Medulla oblongata (tissue), 1 donor: ENCODE measurements around the gene DNMT3A.
"Not testable (repeated sequence)": the region's sequence is repeated elsewhere in the genome, so short reads cannot be mapped to it uniquely, and the experiment has no call there.

Experiments used
- DNase-seq: peaks from one replicate; pipeline ENCODE4 v3.0.0-alpha.2; 2015; ENCODE audit errors: extremely low spot score

The DNMT3A gene

DNA sequence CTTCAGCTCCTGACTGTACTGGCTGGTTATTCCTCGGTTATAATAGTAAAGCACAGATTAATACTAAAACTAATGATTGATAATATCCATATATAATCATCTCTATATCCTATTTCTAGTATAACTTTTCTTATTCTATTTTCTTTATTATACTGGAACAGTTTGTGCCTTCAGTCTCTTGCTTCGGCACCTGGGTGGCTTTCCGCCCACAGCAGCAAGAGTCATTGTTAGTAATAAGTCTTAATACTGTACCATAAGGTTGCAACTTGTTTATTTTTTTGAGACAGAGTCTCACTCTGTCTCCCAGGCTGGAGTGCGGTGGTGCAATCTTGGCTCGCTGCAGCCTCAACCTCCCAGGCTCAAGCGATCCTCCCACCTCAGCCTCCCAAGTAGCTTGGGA lies 130.8 kb downstream of the DNMT3A start:
- not testable (repeated sequence) for DNase-seq

DNA sequence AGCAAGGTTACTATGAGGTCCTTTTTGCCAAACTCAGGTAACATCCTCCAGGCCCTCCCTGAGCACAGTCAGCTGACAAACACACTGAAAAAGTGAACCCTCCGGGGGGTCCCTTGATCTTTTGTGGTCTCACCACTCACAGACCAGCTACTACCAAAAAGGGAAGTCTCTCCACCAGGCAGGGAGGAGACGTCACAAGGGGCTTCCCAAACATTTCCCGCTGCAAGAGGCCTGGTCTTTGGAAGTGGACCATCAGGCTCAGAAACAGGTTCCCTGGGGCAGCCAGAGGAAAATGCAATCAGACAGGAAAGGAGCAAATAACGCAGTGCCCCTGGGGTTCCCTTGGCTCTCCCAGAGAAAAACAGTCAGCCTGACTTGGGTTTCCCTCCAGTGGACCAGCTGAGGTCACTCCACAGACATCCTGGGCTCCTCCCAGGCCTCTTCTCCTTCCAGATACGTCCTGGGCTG lies 134.6 kb downstream of the DNMT3A start:
- DNase-seq: no peak

DNA sequence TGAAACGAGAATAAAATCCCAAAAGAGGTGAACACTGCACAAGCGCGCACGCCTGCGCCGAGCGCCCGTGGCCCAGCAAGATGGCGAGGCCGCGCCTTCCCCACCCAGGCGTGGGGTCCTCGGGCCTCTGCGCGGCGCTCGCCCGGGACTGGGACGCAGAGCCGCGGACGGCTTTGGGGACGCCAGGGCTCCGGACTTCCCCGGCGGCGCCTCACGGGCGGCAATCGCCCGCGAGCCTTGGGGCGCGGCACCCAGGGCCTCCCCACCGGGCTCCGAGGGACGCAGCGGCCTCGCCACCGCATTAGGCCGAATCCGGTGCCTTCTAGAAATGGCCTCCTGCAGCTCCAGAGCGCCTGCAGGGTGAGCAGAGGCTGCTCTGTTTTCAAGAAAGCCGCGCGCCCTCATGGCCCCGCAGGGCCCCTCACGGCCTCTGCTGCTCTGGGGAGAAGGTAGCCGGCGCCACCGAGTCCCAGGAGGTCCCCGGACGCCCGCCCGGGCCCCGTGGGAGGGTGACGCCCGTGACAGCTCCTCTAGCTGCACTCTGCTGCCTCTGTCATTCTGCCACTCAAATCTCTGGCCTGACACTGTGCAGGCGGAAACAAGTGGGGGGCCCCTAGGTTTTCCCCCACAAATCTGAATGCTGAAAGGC lies 137.4 kb downstream of the DNMT3A start:
- no peak for DNase-seq

DNA sequence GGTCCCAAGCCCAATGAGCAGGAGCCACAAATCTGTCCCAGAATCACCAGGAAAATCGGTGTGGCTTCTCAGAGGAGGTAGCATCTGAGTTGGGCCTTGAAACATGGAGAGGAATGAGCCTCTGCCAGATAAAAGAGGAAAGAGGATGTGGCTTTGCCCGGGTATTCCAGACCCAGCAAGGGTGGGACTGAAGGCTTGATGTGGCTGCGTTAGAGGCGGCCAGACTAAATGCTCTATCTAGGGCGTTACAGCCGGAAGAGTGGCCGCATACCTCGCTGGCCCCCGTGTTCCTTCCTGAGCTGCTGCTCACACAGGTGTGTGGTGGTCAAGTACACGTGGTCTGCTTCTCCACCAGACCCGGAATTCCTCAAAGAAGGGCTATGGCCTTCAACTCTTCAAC lies 139.4 kb downstream of the DNMT3A start:
- DNase-seq: no peak

DNA sequence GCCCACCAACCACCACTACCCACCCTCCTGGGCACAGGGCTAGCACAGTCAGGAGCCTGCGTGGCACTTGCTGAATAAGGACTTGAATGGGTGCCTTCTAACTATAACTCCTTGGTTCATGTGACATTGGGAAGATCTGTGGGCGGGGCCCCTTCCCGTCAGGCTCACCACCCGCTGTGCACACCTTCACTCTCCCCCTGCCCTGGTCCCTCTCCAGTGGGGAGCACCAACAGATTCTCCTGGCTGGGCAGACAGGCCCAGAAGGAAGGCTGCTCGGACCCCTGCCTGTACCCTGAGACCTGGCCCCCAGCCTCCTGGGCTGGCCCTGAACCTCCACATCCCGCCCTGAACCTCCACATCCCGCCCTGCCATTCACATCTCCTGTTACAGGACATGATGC lies 139.9 kb downstream of the DNMT3A start:
- no peak for DNase-seq

DNA sequence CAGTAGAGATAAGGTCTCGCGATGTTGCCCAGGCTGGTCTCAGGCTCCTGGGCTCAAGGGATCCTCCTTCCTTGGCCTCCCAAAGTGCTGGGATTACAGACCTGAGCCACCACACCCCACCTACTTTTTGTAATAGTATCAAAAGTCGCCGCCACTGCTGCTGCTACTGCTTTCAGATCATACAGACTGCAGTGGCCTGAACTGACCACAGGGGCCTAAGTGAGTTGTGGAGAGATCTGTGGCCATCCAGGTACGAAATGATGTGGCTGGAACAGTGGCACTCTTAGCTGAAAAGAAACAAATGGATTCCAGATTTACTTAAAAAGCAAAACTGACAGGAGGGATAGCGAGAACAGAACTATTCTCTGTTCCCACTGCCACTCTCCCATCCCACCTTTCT lies 140.5 kb downstream of the DNMT3A start:
- no peak for DNase-seq

DNA sequence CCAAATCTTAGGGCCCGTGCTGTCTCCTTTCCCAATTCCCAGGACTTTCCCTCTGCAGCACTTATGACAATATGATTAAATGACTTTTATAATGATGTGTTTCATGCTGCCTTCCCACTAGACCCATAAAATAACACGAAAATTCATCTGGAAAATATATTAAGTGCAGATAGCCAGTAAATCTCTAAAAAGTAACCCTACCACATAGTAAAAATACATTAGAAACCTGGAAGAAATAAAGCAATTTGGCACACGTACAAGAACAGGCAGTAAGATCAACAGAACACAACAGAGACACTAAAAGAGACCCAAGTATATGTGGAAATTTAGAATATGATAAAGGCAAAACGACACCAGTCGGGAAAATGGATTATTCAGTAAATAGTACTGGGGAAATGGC lies 143.1 kb downstream of the DNMT3A start:
- DNase-seq: no peak

DNA sequence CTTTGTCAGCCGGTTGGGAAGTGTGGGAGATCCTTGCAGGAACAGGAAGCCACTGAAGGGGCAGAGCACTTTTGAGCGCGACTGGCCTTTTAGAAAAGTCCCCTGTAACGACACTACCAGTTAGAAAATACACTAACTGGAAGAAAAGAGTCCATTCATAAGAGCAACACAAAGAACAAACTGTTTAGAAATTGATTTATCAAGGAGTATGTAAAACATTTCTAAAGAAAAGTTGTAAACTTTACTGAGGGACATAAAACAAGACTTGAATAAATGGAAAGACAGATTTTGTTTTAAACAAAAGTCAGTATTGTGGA lies 143.6 kb downstream of the DNMT3A start:
- peak; percentile 28 for DNase-seq

DNA sequence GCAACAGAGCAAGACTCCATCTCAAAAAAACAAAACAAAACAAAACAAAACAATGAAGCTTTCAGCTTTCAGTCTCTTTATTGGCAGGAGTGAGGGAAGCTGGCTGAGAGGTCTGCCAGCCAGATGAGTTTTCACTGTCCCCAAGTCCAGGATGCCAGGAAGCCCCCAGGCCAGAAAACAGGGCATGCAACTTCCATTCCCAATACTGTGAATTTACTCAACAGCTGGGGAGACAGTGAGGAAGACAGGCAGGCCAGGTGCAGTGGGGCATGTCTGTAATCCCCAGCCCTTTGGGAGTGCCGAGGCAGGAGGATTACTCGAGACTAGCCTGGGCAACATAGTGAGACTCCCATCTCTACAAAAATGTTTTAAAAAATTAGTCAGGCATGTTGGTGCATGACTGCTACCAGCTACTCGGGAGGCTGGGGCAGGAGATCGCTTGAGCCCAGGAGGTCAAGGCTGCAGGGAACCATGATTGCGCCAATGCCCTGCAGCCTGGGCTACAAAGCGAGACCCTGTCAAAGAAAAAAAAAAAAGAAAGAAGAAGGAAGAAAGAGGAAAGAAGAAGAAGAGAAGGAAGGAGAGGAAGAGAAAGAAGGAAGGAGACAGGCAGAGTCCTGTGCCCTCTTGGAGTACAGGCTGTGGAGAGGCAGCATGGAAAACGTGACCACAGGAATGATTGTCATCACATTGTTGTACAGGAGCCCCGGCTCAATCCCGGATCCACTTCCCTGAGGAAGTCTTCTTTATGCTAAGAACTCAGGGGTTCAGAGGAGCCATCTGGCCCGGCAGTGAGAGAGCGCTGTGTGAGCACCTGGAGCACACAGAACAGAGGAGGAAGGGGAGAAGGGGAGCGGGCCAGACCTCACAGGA lies 144.2 kb downstream of the DNMT3A start:
- no peak for DNase-seq

DNA sequence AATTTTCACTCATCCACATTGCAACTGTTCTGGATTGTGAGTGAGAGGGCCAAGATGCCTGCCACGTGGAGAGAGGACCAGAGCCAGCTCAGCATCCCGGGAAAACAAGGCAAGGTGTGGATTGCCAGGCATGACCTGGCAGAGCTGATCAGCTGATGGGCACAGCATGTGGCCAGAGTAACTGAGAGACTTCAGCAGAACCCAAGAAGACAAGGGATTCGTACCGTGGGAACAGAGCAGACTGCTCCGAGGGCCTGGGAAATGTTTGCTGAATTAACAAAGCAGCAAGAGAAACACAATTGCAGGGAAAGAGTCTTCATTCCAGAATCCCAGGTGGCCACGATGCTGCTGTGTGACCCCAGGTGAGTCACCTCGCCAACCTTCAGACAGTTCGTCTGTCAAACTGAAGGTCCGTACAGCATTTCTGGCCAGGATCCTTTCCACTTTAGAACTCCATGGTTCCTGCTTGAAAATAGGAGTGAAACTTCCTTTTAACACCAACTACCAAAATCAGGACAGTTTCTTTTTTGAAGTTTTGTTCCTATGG lies 147.1 kb downstream of the DNMT3A start:
- no peak for DNase-seq

DNA sequence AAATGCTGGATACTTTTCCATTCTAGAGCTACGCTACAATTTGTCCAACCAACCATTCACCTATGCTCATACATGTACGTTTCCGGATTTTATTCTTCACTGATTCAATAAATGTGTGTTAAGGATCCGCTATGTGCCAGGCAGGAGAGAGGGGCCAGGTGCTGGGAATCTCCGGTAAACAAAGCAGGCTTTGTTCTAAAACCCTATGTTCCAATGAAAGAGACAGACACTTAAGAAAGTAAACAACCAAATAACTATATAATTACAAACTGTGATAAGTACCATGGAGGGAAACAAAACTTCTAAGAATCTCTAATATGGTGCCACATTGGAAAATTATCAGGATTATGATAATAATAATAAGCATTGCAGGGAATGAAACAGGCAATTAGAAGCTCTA lies 151.2 kb downstream of the DNMT3A start:
- DNase-seq: no peak

DNA sequence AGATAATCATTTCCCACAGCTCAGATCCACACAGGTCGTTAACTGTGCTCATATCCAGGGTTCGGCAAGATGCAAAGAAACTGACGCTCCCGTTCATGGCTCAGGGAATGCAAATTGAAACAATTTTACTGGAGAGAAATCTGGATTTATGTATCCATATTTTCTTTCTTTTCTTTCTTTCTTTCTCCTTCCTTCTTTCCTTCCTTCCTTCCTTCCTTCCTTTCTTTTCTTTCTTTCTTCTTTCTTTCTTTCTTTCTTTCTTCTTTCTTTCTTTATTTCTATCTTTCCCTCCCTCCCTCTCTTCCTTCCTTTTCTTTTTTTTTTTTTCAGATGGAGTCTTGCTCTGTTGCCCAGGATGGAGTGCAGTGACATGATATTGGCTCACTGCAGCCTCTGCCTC lies 153.3 kb downstream of the DNMT3A start:
- no peak for DNase-seq

DNA sequence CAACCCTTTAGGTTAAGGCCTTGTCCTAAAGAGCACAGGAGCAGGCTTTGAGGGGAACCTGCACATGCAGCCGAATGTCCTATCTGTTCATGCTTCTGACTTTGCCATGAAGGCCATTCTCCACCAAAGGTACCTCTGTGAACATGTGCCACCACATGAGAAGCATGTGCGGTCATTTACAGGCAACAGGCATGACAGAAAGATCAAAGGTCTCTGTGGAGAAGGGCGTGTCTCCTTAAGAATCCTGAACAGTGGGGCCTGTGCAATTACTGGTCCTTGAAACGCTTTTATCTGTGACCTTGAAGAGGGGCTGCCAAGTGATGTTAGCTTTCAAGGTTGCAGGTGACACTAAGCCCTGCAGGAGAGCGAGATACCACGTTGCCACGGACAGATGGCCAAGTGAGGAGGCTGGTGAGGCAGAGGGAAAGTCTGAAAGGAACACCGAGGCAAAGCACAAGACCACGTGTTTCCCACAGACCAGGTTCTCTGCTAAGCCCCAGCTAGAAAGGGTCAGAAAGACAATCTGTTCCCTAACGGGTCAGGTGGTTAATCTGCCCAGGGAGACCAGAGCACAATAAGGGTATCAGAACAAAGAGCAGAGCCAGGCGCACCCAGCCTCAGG lies 153.9 kb downstream of the DNMT3A start:
- DNase-seq: no peak

DNA sequence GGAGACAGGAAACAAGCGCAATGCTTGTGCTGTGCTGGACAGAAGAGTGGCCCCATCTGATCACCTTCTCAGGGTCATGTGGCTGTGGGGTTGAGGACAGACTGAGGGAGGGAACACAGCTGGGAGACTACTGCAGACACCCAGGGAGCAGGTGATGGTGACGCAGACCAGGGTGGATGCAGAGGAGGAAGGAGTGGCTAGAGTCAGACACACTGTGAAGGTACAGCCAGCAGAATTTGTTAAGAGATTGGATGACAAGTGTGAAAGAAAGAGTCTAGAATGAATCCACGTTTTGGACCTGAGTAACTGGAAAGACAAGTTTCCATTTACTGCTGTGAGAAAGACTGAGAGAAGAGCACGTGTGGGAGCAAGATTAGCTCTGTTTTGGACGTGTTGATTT lies 157.5 kb downstream of the DNMT3A start:
- DNase-seq: no peak

DNA sequence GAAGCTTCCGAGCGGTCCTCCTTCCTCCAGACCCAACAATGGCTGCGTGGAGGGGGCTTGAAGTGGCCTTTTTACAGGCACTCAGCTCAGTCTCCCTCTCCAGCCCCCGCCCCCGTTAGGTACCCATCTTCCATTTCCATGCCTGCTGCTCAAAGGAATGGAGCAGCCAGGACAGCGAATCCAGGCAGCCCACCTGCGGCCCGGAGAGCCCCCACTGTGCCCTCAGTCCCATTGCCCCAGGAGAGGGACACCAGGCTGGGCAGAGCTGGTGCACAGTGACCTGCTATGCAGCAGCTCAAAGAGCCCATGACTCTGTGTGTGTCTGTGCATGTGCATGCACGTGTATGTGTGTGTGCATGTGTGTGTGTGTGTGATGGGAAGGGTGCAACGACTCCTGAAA lies 162.7 kb downstream of the DNMT3A start:
- DNase-seq: no peak
